Ammon's horn (tissue), 1 donor: ENCODE measurements around the gene INO80B.
"Not testable (repeated sequence)": the region's sequence is repeated elsewhere in the genome, so short reads cannot be mapped to it uniquely, and the experiment has no call there.

Experiments used
- DNase-seq: peaks from one replicate; pipeline ENCODE4 v3.0.0-alpha.2; 2016; ENCODE audit warnings: low spot score

The INO80B gene

DNA sequence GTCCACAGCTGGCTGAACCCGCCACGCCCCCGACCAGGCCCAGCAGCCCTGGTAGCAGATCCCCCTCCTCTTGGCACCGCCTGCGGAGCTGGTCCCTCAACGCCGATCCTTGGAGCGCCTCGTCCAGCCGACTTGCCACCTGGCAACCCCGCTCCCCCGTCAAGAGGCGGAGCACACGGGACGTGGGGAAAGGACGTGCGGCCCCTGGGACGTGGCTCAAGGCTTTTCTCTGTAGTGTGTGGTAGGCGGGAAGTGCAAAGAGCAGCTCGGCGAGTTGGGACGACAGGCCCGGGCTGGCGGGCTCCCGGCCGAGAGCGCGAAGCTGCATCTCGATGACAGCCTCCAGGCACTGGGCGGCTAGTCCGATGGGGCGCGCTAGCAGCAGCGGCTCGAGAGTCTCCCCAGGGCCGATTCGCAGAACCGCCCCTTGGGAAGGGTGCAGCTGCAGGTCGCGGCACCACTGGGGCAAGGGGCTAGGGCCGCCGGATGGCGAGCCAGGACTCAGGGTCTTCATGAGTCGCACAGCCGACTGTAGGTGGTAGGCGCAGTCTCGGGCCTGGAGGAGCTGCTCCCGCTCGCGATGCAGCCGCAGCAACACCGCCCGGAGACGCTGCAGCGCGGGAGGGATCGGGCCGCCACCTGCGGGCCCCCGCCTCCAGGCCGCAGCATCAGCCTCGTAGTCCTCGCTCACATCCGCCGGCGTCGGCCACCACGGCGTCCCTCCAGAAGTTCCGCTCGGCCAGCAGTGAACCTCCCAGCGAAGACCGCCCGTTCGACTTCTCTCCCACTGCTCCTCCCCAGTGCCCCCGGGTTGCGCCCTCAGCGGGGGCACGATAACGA lies 27.3 kb downstream of the INO80B start:
- DNase-seq = no peak

DNA sequence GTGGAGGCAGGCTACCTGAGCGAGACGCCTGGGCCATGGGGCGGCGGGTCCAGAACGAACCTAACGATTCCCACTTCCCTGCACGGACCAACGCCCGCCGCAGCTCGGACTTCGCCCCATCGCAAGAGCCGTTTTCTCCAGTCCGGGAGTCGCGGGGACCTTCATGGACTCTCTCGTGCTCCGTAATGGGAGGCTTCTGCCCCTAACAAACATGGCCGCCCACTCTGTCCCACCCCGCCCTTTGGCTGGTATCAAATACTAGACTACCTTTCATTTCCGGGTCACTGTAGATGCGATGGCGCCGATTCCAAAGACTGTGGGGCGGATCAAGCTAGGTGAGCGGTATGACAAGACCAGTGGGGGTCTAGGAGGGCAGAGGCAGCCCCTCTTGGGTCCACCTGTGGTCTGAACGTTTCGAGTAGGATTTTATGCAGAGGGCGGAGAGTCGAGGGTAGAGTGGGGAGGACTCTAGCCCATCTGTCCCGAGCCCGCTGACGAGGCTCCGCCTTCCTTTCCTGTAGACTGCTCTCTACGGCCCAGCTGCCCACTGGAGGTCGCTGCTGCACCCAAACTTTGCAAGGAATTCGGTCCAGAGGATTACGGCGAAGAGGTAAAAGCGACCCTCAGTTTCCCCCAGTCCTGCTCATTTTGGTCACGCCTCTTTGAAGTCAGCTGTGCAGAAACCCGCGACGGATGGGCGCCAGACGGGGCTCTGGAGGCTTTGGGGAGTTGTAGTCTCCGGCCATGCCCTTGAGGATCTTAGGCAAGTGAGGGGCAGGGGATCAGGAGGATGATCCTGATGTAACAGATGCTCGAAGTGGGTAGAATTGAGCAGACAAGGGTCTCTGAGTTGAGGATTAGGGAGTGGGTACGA lies 28.2 kb downstream of the INO80B start, which contains the start of the genes CCDC142 and TTC31:
CCDC142 (minus strand) TSS at position 198 of the 874 bp plus-strand sequence; CDS start at position 37, 161 bp downstream.
TTC31 (plus strand) TSS at position 281 of the 874 bp plus-strand sequence; CDS start at position 296, 15 bp downstream.
- peak; percentile 97 for DNase-seq

DNA sequence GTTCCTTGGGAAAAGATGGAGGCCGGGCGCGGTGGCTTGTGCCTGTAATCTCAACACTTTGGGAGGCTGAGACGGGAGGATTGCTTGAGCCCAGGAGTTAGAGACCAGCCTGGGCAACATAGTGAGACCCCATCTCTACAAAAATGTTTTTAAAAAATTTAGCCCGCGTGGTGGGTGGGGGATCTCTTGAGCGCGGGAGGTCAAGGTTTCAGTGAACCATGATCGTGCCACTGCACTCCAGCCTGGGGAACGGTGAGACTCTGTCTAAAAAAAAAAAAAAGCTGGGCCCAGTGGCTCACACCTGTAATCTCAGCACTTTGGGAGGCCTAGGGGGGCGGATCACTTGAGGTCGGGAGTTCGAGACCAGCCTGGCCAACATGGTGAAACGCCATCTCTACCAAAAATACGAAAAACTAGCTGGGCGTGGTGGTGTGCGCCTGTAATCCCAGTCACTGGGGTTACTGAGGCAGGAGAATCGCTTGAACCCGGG lies 28.8 kb downstream of the INO80B start:
- not testable (repeated sequence) for DNase-seq

DNA sequence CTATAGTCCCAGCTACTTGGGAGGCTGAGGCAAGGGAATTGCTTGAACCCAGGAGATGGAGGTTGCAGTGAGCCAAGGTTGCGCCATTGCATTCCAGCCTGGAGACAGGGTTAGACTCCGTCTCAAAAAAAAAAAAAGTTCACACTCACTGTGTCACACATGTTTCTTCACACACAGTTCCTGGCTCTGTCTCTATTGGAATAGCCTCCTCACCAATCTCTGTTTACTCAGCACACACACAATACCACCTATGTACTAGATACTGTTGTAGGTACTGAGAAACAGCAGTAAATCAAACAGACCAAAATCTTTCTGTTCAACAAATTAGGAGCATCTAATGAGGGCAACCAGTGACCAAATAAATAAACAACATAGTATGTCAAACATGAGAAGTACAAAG lies 31.3 kb downstream of the INO80B start:
- no peak for DNase-seq

DNA sequence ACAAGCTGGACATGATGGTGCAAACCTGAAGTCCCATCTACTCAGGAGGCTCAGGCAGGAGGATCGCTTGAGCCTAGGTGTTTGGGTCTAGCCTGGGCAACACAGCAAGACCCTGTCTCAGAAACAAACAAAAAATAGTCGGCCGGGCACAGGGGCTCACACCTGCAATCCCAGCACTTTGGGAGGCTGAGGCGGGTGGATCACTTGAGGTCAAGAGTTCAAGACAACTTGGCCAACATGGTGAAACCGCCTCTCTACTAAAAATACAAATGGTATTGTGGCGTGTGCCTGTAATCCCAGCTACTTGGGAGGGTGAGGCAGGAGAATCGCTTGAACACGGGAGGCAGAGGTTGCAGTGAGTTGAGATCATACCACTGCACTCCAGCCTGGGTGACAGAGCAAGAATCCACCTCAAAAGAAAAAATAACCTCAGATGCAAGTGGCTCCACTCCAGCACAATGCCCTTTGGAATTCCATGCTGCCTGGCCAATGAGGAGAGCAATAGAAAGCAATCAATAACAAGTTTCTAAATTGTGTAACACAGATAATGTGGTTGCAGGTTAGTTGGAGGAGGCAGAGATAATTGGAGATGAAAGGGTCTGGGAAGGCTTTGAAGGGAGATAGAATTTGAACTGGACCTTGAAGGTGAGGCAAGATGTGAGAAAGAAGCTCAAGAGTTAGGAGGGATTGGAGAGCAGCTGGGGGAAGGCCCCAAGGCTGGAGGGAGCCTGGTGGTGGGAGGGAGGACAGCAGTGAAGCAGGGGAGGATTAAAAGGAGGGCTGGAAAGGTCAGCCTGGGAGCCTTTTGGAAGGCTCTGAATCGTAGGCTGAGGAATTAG lies 34.0 kb downstream of the INO80B start:
- no peak for DNase-seq

DNA sequence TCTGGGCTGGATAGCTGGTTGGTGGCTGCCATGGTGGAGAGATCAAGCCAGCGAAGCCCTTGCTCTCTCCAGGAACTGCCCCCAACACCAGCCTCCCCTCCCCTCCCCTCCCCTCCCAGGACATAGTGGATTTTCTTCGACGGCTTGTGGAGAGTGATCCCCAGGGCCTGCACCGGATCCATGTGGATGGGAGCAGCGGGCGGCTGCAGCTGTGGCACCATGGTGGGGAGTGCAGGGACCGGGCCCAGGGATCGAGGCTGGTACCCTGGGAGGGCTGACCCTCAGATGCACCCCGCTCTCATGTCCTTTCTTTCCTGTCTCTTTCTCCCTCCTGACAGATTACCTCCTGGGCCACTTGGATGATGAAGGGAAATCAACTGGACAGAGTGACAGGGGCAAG lies 35.0 kb downstream of the INO80B start:
- DNase-seq = no peak

DNA sequence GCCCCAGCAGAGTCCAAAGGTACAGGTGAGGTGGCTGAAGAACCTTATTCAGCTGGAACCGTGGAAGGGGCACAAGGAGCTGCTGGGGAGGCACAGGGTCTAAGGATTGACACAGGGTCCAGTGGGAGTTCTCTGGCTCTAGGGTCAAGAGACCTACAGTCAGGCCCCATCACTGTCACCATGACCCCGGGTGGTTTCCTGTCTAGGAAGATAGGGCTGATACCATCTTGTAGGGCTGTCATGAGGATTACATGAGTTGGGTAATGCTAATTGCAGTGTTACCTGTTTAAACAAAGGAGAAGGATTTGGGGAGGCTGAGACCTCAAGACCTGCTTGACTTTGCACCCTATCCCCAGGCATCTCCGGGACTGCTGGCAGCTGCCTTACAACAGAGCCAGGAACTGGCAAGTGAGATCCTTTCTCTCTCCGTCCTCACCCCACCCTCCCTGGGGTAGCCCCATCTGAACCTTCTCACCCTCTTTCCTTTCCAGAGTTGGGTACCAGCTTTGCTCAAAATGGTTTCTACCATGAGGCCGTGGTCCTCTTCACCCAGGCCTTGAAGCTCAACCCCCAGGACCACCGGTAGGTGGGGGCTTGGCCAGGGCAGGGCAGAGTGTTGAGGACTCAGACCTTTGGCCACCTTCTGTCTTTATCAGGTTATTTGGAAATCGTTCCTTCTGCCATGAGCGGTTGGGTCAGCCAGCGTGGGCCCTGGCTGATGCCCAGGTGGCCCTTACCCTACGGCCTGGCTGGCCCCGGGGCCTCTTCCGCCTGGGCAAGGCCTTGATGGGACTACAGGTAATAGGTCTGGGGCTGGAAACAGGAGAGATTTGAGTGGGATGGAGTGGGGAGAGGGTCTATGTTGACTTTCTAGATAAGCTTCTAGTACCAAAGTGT lies 37.0 kb downstream of the INO80B start:
- no peak for DNase-seq

DNA sequence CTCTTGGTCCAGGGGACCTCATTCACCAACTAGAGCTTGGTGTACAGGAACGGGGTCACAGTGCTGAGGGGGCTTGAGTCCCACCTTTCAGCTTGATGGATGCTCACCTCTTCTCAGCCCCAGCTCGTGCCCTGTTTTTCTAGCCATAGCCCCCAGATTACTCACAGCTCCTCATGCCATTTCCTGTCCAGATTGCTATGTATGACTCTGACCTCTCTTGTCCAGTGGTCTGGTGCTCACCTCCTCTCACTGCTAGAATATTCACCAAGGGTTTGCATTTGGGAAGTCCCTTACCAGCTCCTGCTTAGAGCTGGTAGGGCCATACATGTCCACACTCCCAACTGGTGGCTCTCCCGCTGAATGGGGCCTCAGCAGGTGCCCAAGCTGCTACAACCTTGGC lies 38.7 kb downstream of the INO80B start:
- DNase-seq = no peak

DNA sequence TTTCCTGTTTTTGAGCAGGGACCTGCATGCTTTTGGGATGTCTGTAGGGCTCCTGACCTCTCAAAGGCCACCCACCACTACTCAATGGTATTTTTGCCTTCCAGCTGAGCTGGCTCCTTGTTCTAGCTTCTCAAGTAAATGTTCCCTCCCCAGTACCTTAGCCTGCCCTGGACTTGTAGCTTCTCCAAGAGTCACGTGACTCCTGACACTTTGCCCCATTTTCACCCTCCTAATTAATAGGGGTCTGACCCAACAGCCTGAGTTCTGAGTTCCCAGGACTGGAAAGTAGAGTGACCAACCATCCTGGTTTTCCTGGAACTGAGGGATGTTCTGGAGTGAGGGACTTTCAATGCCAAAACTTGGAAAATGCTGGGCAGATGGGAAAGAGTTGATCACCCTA lies 40.6 kb downstream of the INO80B start:
- no peak for DNase-seq

DNA sequence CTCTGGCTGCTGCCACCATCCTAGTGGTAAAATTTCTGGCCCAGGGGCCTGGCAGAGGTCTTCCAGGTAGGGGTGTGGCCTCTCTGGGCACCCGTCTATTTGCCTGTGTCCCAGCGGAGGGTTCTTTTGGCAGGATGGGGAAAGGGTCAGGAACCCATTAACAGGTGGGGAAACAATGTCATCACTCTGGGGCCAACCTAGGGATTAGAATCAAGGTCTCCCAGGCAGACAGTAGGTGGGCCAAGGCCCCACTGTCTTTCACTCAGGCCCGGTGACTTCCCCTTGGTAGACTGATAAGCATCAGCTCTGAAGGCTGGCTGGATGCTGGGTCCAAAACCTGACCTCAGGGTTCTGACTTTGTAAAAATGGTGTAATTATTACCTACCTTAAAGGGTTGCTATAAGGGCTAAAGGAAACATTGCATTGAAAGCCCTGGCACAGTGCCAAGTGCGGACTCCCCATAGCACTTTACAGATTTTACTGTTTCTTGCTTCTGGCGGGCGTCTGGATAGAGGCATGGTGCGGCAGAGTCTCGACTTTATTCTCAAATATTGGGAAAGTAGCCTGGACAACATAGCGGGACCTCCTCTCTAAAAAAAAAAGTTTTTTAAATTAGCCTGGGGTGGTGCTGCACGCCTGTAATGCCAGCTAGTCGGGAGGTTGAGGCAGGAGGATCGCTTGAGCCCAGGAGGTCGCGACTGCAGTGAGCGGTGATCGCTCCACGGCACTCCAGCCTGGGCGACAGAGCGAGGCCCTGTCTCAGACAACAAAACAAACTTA lies 42.3 kb downstream of the INO80B start:
- DNase-seq = no peak

DNA sequence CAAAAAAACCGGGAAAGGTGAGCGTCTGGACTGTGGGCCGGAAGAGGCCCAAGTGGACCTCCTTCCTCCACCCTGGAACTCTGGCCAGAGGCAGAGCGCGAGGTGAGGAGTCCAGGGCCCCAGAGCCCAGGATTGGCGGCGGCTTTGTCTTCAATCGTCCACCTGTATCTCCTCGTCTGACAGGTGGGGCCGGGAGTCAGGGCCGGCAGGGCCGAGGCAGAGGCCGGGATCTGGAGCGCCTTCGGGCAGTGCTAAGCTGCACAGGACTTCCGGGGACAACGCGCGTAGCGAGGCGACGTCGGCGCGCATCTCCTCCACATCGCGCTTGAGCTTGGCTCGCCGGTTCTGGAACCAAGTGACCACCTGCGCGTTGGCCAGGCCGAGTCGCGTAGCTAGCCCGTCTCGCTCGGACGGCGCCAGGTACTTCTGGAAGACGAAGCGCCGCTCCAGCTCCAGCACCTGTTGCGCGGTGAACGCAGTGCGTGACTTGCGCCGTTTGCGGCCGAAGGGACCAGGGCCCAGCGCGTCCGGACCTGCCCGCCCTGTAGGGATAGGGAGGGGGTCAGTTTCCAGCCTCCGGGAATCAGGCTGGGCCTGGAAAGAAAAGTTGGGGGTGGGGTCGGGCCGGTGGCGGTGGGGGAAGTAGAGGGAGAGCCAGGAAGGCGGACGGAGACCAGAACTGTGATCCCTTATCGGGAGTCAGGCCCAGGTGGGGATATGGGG lies 43.1 kb downstream of the INO80B start:
- DNase-seq = no peak

DNA sequence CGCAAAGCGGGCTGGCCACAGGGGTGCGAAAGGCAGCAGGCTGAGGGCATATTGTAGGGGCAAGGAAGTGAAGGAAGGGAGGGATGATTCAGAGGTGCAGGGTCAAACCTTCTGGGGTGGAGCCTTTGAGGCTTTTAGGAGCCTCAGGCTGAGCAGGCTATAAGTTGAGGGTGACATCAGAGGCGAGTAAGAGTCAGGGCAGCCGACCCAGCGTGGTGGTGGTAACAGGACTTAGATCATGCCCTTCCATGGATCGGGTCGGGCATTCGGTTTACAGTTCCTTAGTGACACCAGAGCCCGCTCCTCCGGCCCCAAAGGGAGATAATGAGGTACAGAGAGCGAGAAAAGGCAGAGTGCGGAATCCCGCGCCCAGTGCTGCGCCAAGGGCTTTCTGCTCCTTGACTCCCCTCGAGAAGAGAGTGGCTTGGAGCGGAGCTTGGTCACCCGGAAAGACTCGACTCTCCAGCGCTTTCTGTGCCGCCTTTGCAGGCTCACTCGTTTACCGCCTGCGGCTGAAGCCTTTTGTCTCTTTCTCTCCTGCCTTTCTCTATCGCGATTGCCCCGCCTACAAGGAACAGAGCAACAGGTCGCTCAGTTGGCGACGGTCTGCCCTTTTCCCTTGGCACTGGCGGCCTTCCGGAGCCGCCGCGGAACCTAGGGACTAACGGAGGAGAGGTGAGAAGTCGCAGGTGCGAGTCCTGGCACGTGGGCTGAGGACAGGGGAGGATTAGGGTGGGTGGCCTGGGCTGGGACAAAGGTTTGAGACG lies 43.8 kb downstream of the INO80B start:
- no peak for DNase-seq

DNA sequence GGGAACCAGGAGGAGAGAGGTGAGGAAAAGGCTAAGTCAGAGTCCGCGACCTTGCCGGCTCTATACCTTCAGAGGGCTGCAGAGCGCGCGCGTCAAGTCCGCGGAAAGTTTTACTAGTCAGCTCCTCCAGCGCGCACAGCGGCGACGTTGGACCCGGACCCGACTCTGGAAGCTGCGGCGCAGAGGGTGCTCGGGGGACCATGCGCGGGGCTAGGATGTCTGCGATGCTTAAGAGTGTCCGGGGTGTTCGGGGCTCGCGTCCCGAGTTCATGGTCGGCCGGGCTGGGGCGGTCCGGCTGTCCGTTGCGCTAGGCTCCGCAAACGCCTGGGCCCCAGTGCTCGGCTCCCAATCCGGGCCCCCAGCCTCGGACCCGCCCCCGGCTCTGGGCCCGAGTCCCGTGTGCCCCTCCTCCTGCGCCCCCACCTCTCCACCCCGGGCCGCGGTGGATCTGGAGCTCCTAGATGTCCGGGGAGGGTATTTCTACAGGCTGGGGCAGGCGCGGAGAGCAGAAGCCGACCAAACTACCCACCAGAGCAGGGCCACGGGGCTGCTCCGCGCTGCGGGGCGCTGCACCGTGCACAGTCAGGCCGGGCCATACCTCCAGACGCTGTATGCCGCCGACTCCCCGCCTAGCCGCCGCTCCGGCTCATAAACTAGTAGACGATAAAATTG lies 44.5 kb downstream of the INO80B start, which contains the start of gene LBX2:
LBX2 (minus strand) TSS at position 337 of the 673 bp plus-strand sequence; CDS start at position 271, 66 bp downstream.
- DNase-seq = no peak

DNA sequence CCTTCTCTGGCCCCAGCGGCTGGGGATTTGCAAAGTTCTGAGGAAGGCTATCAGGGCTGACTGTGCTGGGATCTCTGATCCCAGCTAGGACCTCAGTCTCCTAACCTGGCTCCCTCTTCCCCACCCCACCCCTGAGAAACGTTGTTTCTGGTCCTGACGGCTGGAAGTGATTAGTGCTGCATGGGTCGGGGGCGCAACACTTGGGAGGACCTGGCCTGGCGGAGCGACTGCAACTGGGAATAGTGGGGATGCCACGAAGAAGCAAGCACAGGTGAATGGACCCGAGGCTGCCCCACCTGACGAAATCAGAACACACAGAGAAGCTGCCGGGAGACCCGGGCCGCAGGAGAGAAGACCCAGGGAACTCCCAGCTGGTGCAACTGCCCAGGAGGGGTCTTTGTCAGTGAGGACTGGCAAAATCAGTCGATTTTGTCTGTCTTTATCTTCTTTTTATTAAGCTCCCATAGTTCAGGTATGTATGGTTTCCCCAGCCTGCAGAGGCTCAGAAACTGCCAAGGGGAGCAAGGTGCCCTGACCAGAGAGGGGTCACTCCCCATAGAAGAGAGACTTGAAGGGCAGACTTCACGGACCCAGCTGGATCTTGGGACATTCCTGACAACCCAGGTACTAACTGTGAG lies 45.2 kb downstream of the INO80B start:
- no peak for DNase-seq

DNA sequence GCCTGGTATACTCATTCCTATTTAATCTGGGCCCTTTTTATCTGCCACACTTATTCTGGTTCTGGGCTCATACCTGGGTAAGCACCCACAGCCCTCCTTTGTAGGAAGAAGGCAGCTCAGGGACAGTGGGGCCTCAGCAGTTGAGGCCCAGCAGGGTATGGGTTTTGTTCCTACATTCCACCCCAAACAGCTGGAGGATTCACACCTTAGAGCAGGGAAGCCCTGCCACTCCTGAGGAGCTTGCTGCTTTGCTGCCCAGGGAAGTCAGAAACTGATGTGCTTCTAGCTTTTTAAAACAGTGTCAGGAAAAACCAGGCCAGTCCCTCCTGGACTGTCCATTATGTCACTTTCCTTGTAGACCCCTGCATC lies 45.7 kb downstream of the INO80B start:
- no peak for DNase-seq

DNA sequence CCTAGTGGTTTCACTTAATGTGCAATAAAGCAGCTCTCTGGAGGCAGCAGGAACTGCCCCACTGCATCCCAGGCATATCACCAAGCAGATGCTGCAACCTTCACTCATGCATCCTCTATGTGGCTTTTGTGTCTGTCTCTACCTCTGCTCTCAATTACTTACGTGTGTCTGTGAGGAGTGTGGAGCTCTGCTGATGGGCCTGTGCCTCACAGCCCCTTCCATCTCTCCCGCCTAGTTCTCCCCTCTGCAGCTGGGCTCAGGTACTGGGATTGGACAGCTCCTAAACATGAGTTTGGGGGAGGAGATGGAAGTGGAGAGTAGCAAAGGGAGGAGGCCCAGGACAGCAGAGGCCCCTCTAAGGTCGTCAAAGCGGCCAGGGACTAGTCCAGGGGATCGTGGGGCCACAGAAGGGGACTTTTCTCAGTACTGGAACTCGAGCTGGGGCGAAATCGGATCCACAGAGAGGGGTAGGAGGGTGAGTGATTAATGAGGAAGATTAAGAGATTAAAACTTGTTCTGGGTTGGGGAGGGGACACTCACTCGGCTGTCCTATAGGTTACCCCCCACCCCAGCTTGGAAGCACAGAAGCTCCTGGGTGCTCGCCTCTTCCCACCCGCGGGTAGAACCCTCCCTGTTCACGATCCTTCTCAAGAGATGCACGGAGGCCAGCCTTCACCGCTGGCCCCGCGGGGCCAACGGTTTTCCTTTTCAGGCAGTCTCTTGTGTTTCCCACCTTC lies 46.6 kb downstream of the INO80B start:
- DNase-seq = no peak
